Measurements from ENCODE around the gene EFCAB6. TPM values are rescaled to one million over a fixed set of nuclear protein-coding genes. Genes with fewer than 3 reads are reported as not detected.
"Not testable (repeated sequence)": the region's sequence is repeated elsewhere in the genome, so short reads cannot be mapped to it uniquely, and the experiment has no call there.

The EFCAB6 gene
- total RNA-seq, 2 donors from 2014 or later: 1.7 to 2.0 TPM

GRCh38 chr22:43693249-43693648 lies 118.9 kb downstream of the EFCAB6 start:
- intact Hi-C loops (cut with DNase I): no loop called here
- no peak for DNase-seq (ENCODE audit: low spot score)

- DNase-seq (ENCODE audit: low spot score): no peak
- intact Hi-C loops (cut with DNase I): no loop called here
Measured at GRCh38 chr22:43689356-43689755, 122.7 kb downstream of the EFCAB6 start.

GRCh38 chr22:43682851-43683250 lies 129.3 kb downstream of the EFCAB6 start:
- intact Hi-C loops (cut with DNase I): no loop called here

GRCh38 chr22:43681731-43682360 lies 130.3 kb downstream of the EFCAB6 start:
- intact Hi-C loops (cut with DNase I): no loop called here
- no peak for DNase-seq (ENCODE audit: low spot score)

More at GRCh38 chr22:43682851-43683250, 129.3 kb downstream of the EFCAB6 start:
- no peak for DNase-seq (ENCODE audit: low spot score)

GRCh38 chr22:43670513-43670912 lies 141.6 kb downstream of the EFCAB6 start:
- no peak for DNase-seq (ENCODE audit: low spot score)
- intact Hi-C loops (cut with DNase I): no loop called here

- DNase-seq (ENCODE audit: low spot score): no peak
- intact Hi-C loops (cut with DNase I): no loop called here
Measured at GRCh38 chr22:43669190-43669589, 142.9 kb downstream of the EFCAB6 start.

GRCh38 chr22:43667656-43668055 lies 144.4 kb downstream of the EFCAB6 start:
- intact Hi-C loops (cut with DNase I): no loop called here
- no peak for DNase-seq (ENCODE audit: low spot score)

GRCh38 chr22:43666457-43666856 lies 145.6 kb downstream of the EFCAB6 start:
- intact Hi-C loops (cut with DNase I): no loop called here
- DNase-seq (ENCODE audit: low spot score): no peak

GRCh38 chr22:43658823-43659222 lies 153.3 kb downstream of the EFCAB6 start:
- intact Hi-C loops (cut with DNase I): loop anchor here in 1 of 2 donors (5.0 kb wide), 1 partner anchor 352 kb away; no protein-coding TSS in a partner anchor
- DNase-seq (ENCODE audit: low spot score): no peak

GRCh38 chr22:43656581-43656980 lies 155.5 kb downstream of the EFCAB6 start:
- DNase-seq (ENCODE audit: low spot score): not testable (repeated sequence)
- intact Hi-C loops (cut with DNase I): loop anchor here in 1 of 2 donors (5.0 kb wide), 1 partner anchor 349 kb away; no protein-coding TSS in a partner anchor

GRCh38 chr22:43654271-43654670 lies 157.8 kb downstream of the EFCAB6 start:
- DNase-seq (ENCODE audit: low spot score): no peak
- intact Hi-C loops (cut with DNase I): no loop called here

GRCh38 chr22:43652845-43653244 lies 159.3 kb downstream of the EFCAB6 start:
- DNase-seq (ENCODE audit: low spot score): no peak
- intact Hi-C loops (cut with DNase I): no loop called here

- no peak for DNase-seq (ENCODE audit: low spot score)
- intact Hi-C loops (cut with DNase I): no loop called here
Measured at GRCh38 chr22:43643387-43643786, 168.7 kb downstream of the EFCAB6 start.

GRCh38 chr22:43642319-43643206 lies 169.5 kb downstream of the EFCAB6 start:
- no peak for DNase-seq (ENCODE audit: low spot score)
- intact Hi-C loops (cut with DNase I): no loop called here

- DNase-seq (ENCODE audit: low spot score): no peak
- intact Hi-C loops (cut with DNase I): no loop called here
Measured at GRCh38 chr22:43639228-43639948, 172.7 kb downstream of the EFCAB6 start.

- intact Hi-C loops (cut with DNase I): no loop called here
Measured at GRCh38 chr22:43637275-43638260, 174.5 kb downstream of the EFCAB6 start.

GRCh38 chr22:43636086-43636485 lies 176.0 kb downstream of the EFCAB6 start:
- DNase-seq (ENCODE audit: low spot score): no peak
- intact Hi-C loops (cut with DNase I): no loop called here

More at GRCh38 chr22:43637275-43638260, 174.5 kb downstream of the EFCAB6 start:
- no peak for DNase-seq (ENCODE audit: low spot score)

- DNase-seq (ENCODE audit: low spot score): no peak
- intact Hi-C loops (cut with DNase I): no loop called here
Measured at GRCh38 chr22:43635101-43635500, 177.0 kb downstream of the EFCAB6 start.

GRCh38 chr22:43634316-43634715 lies 177.8 kb downstream of the EFCAB6 start:
- intact Hi-C loops (cut with DNase I): no loop called here
- DNase-seq (ENCODE audit: low spot score): no peak
